Measurements from ENCODE around the gene IKBKG.
"Not testable (repeated sequence)": the region's sequence is repeated elsewhere in the genome, so short reads cannot be mapped to it uniquely, and the experiment has no call there.

Gene IKBKG

DNA sequence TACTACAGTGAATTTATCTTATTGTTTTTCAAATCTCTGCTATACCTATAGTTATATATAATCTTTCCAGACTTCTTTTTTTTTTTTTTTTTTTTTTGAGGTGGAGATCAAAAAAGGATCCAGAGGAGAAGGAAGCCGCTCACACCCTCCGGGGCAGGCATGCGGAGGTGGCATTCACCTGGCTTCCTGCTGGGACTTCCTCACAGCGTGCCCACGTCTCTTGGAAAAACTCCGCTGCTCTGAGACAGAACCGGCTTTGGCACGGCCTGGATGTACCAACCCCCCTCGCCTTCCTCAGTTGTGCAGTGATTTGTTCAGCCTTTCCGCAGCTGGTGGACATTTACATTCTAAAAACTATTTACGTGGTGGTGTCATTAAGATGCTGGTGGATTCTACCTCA is 60.6 kb downstream of the IKBKG start:
- DNase-seq, result not testable (repeated sequence)

DNA sequence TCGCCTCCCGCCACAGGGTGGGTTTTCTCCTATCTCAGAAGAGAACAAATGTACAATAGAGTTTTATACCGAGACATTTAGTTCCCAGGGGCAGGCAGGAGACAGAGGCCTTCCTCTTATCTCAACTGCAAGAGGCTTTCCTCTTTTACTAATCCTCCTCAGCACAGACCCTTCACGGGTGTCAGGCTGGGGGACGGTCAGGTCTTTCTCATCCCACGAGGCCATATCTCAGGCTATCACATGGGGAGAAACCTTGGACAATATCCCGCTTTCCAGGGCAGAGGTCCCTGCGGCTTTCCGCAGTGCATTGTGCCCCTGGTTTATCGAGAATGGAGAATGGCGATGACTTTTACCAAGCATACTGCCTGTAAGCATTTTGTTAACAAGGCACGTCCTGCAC is 61.4 kb downstream of the IKBKG start:
- DNase-seq, result not testable (repeated sequence)

DNA sequence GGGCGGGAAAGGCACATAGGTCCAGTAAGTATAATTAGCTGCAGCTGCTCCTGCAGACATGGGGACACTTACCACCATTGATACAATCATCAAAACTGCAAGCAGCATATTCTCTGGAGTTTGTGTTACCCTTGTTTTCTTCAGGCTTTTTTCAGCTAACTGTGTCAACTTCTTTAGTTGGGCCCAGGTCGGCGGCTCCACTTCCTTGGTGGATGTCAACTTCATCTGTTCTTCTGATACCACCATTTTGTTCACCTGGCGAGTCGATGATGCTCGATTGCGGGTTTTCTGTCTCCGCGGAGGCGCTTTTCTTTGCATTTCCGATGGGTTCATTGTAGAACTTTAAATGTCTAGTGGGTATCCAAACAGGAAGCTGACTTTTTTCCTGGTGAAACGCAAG is 63.7 kb downstream of the IKBKG start:
- DNase-seq, result not testable (repeated sequence)

DNA sequence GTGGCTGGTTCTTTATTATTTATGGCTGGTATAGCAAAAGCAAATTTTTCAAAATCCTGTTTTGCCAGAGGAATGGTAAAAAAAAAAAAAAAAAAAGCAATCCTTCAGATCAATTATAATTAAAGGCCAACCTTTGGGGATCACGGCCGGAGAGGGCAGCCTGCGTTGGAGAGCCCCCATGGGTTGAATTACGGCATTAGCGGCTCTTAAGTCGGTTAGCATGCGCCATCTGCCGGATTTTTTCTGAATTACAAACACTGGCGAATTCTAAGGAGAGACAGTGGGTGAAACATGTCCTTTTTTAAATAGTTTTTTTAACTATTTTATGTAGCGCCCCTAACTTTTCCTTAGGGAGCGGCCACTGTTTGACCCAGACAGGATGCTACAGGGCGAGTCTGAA is 66.2 kb downstream of the IKBKG start:
- not testable (repeated sequence) for DNase-seq

All from activated CD8-positive, alpha-beta memory T cell treated with anti-CD3 and anti-CD28 coated beads, Interleukin-2, amount 50 U/mL, for 48 hours (primary cell).